ENCODE data around the gene PKP1.

The PKP1 gene

GRCh38 chr1:201369209-201369608 is 85.9 kb downstream of the PKP1 start:
- Histone ChIP-seq H3K4me2 (ENCODE audit: low read depth, low read length, poor library complexity, severe bottlenecking) (no peak overlapping the region), H3K9ac (ENCODE audit: low read length) (no peak overlapping the region), H2AFZ (ENCODE audit: low read depth, low read length, severe bottlenecking) (no peak overlapping the region), H3K27ac (ENCODE audit: low read depth, low read length) (no peak overlapping the region), H3K27me3 (ENCODE audit: low read length) (no peaks in the 10 kb centered on the region), H3K79me2 (ENCODE audit: insufficient read depth, low read length) (no peaks in the 10 kb centered on the region), H3K9me3 (ENCODE audit: insufficient read depth, low read length) (no peaks in the 10 kb centered on the region), H3K9me2 (replicated peaks; ENCODE audit: insufficient read depth, low read length) (no peaks in the 10 kb centered on the region), H3K4me3 (ENCODE audit: insufficient read depth, low read length, poor library complexity, severe bottlenecking) (no peak overlapping the region), H4K20me1 (ENCODE audit: low read depth, low read length) (no peaks in the 10 kb centered on the region), H3F3A (ENCODE audit: insufficient read depth) (no peaks in the 10 kb centered on the region), H3K36me3 (ENCODE audit: low read length) (no peaks in the 10 kb centered on the region)
- no peak for TF ChIP-seq CTCF (IDR thresholded peaks at IDR 0.05; ENCODE audit: insufficient read depth, low read length, poor library complexity, severe bottlenecking)
- TF ChIP-seq EZH2phosphoT487 (conservative IDR thresholded peaks at IDR 0.05; ENCODE audit: low read length): no peak

- no peak overlapping the region for H3K9ac ChIP-seq (ENCODE audit: low read length)
- H3K4me2 ChIP-seq (ENCODE audit: low read depth, low read length, poor library complexity, severe bottlenecking): no peak overlapping the region
- H3K27ac ChIP-seq (ENCODE audit: low read depth, low read length): no peak overlapping the region
- H4K20me1 ChIP-seq (ENCODE audit: low read depth, low read length): no peaks in the 10 kb centered on the region
- no peak overlapping the region for H2AFZ ChIP-seq (ENCODE audit: low read depth, low read length, severe bottlenecking)
- H3F3A ChIP-seq (ENCODE audit: insufficient read depth): no peaks in the 10 kb centered on the region
- H3K27me3 ChIP-seq (ENCODE audit: low read length): no peaks in the 10 kb centered on the region
- TF ChIP-seq EZH2phosphoT487 (conservative IDR thresholded peaks at IDR 0.05; ENCODE audit: low read length) (no peak), CTCF (IDR thresholded peaks at IDR 0.05; ENCODE audit: insufficient read depth, low read length, poor library complexity, severe bottlenecking) (no peak)
- no peak overlapping the region for H3K4me3 ChIP-seq (ENCODE audit: insufficient read depth, low read length, poor library complexity, severe bottlenecking)
- H3K9me2 ChIP-seq (replicated peaks; ENCODE audit: insufficient read depth, low read length): no peaks in the 10 kb centered on the region
- H3K36me3 ChIP-seq (ENCODE audit: low read length): no peaks in the 10 kb centered on the region
- H3K9me3 ChIP-seq (ENCODE audit: insufficient read depth, low read length): no peaks in the 10 kb centered on the region
- H3K79me2 ChIP-seq (ENCODE audit: insufficient read depth, low read length): no peaks in the 10 kb centered on the region
These were observed 87.2 kb downstream of the PKP1 start for GRCh38 chr1:201370500-201370899.

GRCh38 chr1:201371276-201371675 is 88.0 kb downstream of the PKP1 start:
- H3K9me3 ChIP-seq (ENCODE audit: insufficient read depth, low read length): no peaks in the 10 kb centered on the region
- no peaks in the 10 kb centered on the region for H3K36me3 ChIP-seq (ENCODE audit: low read length)
- no peak overlapping the region for H2AFZ ChIP-seq (ENCODE audit: low read depth, low read length, severe bottlenecking)
- no peaks in the 10 kb centered on the region for H3F3A ChIP-seq (ENCODE audit: insufficient read depth)
- no peaks in the 10 kb centered on the region for H3K27me3 ChIP-seq (ENCODE audit: low read length)
- H4K20me1 ChIP-seq (ENCODE audit: low read depth, low read length): no peaks in the 10 kb centered on the region
- H3K27ac ChIP-seq (ENCODE audit: low read depth, low read length): no peak overlapping the region
- no peaks in the 10 kb centered on the region for H3K9me2 ChIP-seq (replicated peaks; ENCODE audit: insufficient read depth, low read length)
- no peak overlapping the region for H3K4me2 ChIP-seq (ENCODE audit: low read depth, low read length, poor library complexity, severe bottlenecking)
- H3K9ac ChIP-seq (ENCODE audit: low read length): no peak overlapping the region
- no peaks in the 10 kb centered on the region for H3K79me2 ChIP-seq (ENCODE audit: insufficient read depth, low read length)
- no peak overlapping the region for H3K4me3 ChIP-seq (ENCODE audit: insufficient read depth, low read length, poor library complexity, severe bottlenecking)
- TF ChIP-seq EZH2phosphoT487 (conservative IDR thresholded peaks at IDR 0.05; ENCODE audit: low read length): no peak
- no peak for TF ChIP-seq CTCF (IDR thresholded peaks at IDR 0.05; ENCODE audit: insufficient read depth, low read length, poor library complexity, severe bottlenecking)
